HEK293T (cell line): ENCODE data around the gene CLMN.

Source experiments
- CTCF ChIA-PET: fragments of 350-600 bp; formaldehyde crosslinking; extraction: SDS; loops from one replicate; lab custom pipeline; 2021; ENCODE audit warnings: antibody characterized with exemption, inconsistent platforms; lab: Yijun Ruan, JAX
- POLR2A ChIA-PET: fragments of 350-600 bp; formaldehyde crosslinking; extraction: SDS; loops from one replicate; lab custom pipeline; 2020; ENCODE audit warnings: antibody characterized with exemption, inconsistent platforms; lab: Yijun Ruan, JAX
- DNase-seq: peaks from one replicate; pipeline ENCODE4 v3.0.0; 2012; ENCODE audit warnings: mixed read lengths; ENCODE audit errors: extremely low spot score
- ARNT ChIP-seq: fragments of 450-650 bp; IDR thresholded peaks from 2 replicates; pipeline ENCODE4 v1.6.1; 2017; ENCODE audit warnings: mild to moderate bottlenecking
- BHLHE40 ChIP-seq: fragments of 450-650 bp; IDR thresholded peaks from 2 replicates; pipeline ENCODE4 v1.6.1; 2016; ENCODE audit warnings: mild to moderate bottlenecking, moderate library complexity, borderline replicate concordance
- CTBP1 ChIP-seq: fragments of 450-650 bp; IDR thresholded peaks from 2 replicates; pipeline ENCODE4 v1.6.1; 2016; ENCODE audit warnings: borderline replicate concordance
- ELF4 ChIP-seq: fragments of 450-650 bp; IDR thresholded peaks from 2 replicates; pipeline ENCODE4 v1.6.1; 2017; ENCODE audit warnings: antibody characterized with exemption
- FOXA1 ChIP-seq: fragments of 450-650 bp; IDR thresholded peaks from 2 replicates; pipeline ENCODE4 v1.6.1; 2016; ENCODE audit warnings: mild to moderate bottlenecking
- FOXK2 ChIP-seq: fragments of 450-650 bp; IDR thresholded peaks from 2 replicates; pipeline ENCODE4 v1.6.1; 2016; ENCODE audit warnings: mild to moderate bottlenecking
- FOXM1 ChIP-seq: fragments of 450-650 bp; IDR thresholded peaks from 2 replicates; pipeline ENCODE4 v1.6.1; 2017; ENCODE audit warnings: mild to moderate bottlenecking, borderline replicate concordance
- HDGF ChIP-seq: fragments of 450-650 bp; IDR thresholded peaks from 2 replicates; pipeline ENCODE4 v1.6.1; 2017; ENCODE audit warnings: antibody characterized with exemption, borderline replicate concordance
- L3MBTL2 ChIP-seq: fragments of 450-650 bp; conservative IDR thresholded peaks from 2 replicates; pipeline ENCODE4 v1.6.1; 2016; ENCODE audit warnings: mild to moderate bottlenecking
- LEF1 ChIP-seq: fragments of 450-650 bp; IDR thresholded peaks from 2 replicates; pipeline ENCODE4 v1.6.1; 2017; ENCODE audit warnings: mild to moderate bottlenecking, borderline replicate concordance
- NFRKB ChIP-seq: fragments of 450-650 bp; IDR thresholded peaks from 2 replicates; pipeline ENCODE4 v1.6.1; 2016; ENCODE audit warnings: mild to moderate bottlenecking, moderate library complexity
- PKNOX1 ChIP-seq: fragments of 450-650 bp; IDR thresholded peaks from 2 replicates; pipeline ENCODE4 v1.6.1; 2016
- SP1 ChIP-seq: fragments of 450-650 bp; IDR thresholded peaks from 2 replicates; pipeline ENCODE4 v1.6.1; 2017
- SUZ12 ChIP-seq: fragments of 450-650 bp; IDR thresholded peaks from 2 replicates; pipeline ENCODE4 v1.6.1; 2016; ENCODE audit warnings: mild to moderate bottlenecking
- TARDBP ChIP-seq: fragments of 450-650 bp; IDR thresholded peaks from 2 replicates; pipeline ENCODE4 v1.6.1; 2016
- ZNF384 ChIP-seq: fragments of 450-650 bp; IDR thresholded peaks from 2 replicates; pipeline ENCODE4 v1.6.1; 2016

The CLMN gene

GRCh38 chr14:95303552-95303951 is 16.2 kb downstream of the CLMN start:
- no peak for DNase-seq
- POLR2A ChIA-PET: no interaction called here
- CTCF ChIA-PET: interaction anchor here (0.6 kb wide), 1 partner anchor 148 kb away, joined by 3 read pairs; no protein-coding TSS in a partner anchor
- TF ChIP-seq FOXK2 (no peak), FOXA1 (no peak), L3MBTL2 (no peak), SP1 (no peak), NFRKB (no peak), FOXM1 (no peak), TARDBP (no peak), ZNF384 (no peak), HDGF (no peak), SUZ12 (no peak), LEF1 (no peak), PKNOX1 (no peak), ELF4 (no peak), BHLHE40 (no peak), ARNT (no peak), CTBP1 (no peak)

- no peak for TF ChIP-seq ELF4
- no peak for TF ChIP-seq ARNT
- no peak for TF ChIP-seq CTBP1
- TF ChIP-seq L3MBTL2: no peak
- TF ChIP-seq FOXK2: no peak
- no peak for TF ChIP-seq BHLHE40
- no peak for TF ChIP-seq PKNOX1
- no peak for TF ChIP-seq LEF1
- TF ChIP-seq TARDBP: no peak
- TF ChIP-seq SUZ12: no peak
- TF ChIP-seq FOXM1: no peak
- no peak for TF ChIP-seq SP1
- TF ChIP-seq ZNF384: no peak
- no peak for TF ChIP-seq FOXA1
- TF ChIP-seq HDGF: no peak
- no peak for TF ChIP-seq NFRKB
- ChIA-PET POLR2A (no interaction called here), CTCF (interaction anchor here (0.6 kb wide), 1 partner anchor 148 kb away, joined by 3 read pairs; no protein-coding TSS in a partner anchor)
- no peak for DNase-seq
Observed at GRCh38 chr14:95302667-95303506, 16.8 kb downstream of the CLMN start.

- POLR2A ChIA-PET: no interaction called here
- no peak for TF ChIP-seq L3MBTL2
- DNase-seq: no peak
- CTCF ChIA-PET: no interaction called here
Observed at GRCh38 chr14:95301527-95302187, 18.1 kb downstream of the CLMN start.

GRCh38 chr14:95300697-95301526 is 18.8 kb downstream of the CLMN start:
- CTCF ChIA-PET: no interaction called here
- TF ChIP-seq ARNT (no peak), CTBP1 (no peak)
- DNase-seq: no peak
- POLR2A ChIA-PET: no interaction called here

- CTCF ChIA-PET: no interaction called here
- TF ChIP-seq SP1: no peak
- TF ChIP-seq FOXK2: no peak
- no peak for TF ChIP-seq FOXA1
- TF ChIP-seq NFRKB: no peak
- no peak for TF ChIP-seq L3MBTL2
- TF ChIP-seq BHLHE40: no peak
- no peak for TF ChIP-seq ELF4
- TF ChIP-seq CTBP1: no peak
- no peak for TF ChIP-seq FOXM1
- no peak for TF ChIP-seq TARDBP
- POLR2A ChIA-PET: no interaction called here
- DNase-seq: no peak
Observed at GRCh38 chr14:95300002-95300696, 19.6 kb downstream of the CLMN start.

GRCh38 chr14:95299271-95299670 is 20.4 kb downstream of the CLMN start:
- ChIA-PET CTCF (no interaction called here), POLR2A (no interaction called here)
- no peak for DNase-seq
- TF ChIP-seq ELF4: no peak
- no peak for TF ChIP-seq NFRKB
- no peak for TF ChIP-seq L3MBTL2
- no peak for TF ChIP-seq FOXK2
- no peak for TF ChIP-seq LEF1
- no peak for TF ChIP-seq FOXM1
